Lower lobe of right lung (tissue), 2 donors: ENCODE data around the gene ZFYVE26. TPM values are rescaled to one million over a fixed set of nuclear protein-coding genes. Genes with fewer than 3 reads are reported as not detected.

Source experiments
- ATAC-seq, 2 donors: fragments of 200-7000 bp; cut with Tn5 transposase; one replicate each; pipeline ENCODE4 v1.9.1; 2020 to 2022; ENCODE audit warnings: mild to moderate bottlenecking in 2 of 2, moderate library complexity in 2 of 2
- DNase-seq: peaks from one replicate; pipeline ENCODE4 v3.0.0-alpha.2; 2020
- H3K27ac ChIP-seq: fragments of 200-600 bp; one replicate; pipeline ENCODE4 v1.8.0; 2022
- H3K27me3 ChIP-seq: fragments of 200-600 bp; one replicate; pipeline ENCODE4 v1.8.0; 2022; ENCODE audit warnings: low read depth
- H3K36me3 ChIP-seq: fragments of 200-600 bp; one replicate; pipeline ENCODE4 v1.8.0; 2022; ENCODE audit warnings: mild to moderate bottlenecking
- H3K4me1 ChIP-seq: fragments of 200-600 bp; one replicate; pipeline ENCODE4 v1.8.0; 2022
- H3K4me3 ChIP-seq: fragments of 200-600 bp; one replicate; pipeline ENCODE4 v1.8.0; 2022; ENCODE audit warnings: mild to moderate bottlenecking
- H3K9me3 ChIP-seq: fragments of 200-600 bp; one replicate; pipeline ENCODE4 v1.8.0; 2022
- CTCF ChIP-seq: fragments of 200-600 bp; IDR thresholded peaks from one replicate; pipeline ENCODE4 v1.8.0; 2022; ENCODE audit warnings: antibody characterized with exemption, mild to moderate bottlenecking
- intact Hi-C: fragments of 100-400 bp; cut with DNase I; formaldehyde crosslinking; loops from one replicate; pipeline ENCODE4 v1.11.0; 2022
- total RNA-seq: library from RNA; stranded (reverse); fragmentation: NEBNext Ultra II Directional; extraction: Animal tissue kit (Norgen Biotek cat#: 25700); gene quantifications from one replicate; pipeline ENCODE4 v1.2.1, GENCODE V29; 2021
- donor health status: DM: no; HTN: yes; CAD: no; lungs with severe emphysema.

Gene ZFYVE26
- total RNA-seq, 1 donor from 2014 or later, result 56.7 TPM

GRCh38 chr14:67814821-67815220, 1.6 kb downstream of the ZFYVE26 start:
- H3K27me3 ChIP-seq, result no peaks in the 10 kb centered on the region
- intact Hi-C loops, result no loop called here
- peak overlapping the region; percentile 83 for H3K4me3 ChIP-seq
- no peak for TF ChIP-seq CTCF
- H3K4me1 ChIP-seq, result peaks cover 27% of the 10 kb centered on the region
- H3K36me3 ChIP-seq, result peaks cover 40% of the 10 kb centered on the region
- no peaks in the 10 kb centered on the region for H3K9me3 ChIP-seq
- no peak overlapping the region for H3K27ac ChIP-seq
- ATAC-seq (no peak), DNase-seq (no peak)

- no peak for ATAC-seq
- no peaks in the 10 kb centered on the region for H3K27me3 ChIP-seq
- no peak overlapping the region for H3K27ac ChIP-seq
- no peak overlapping the region for H3K4me3 ChIP-seq
- DNase-seq, result no peak
- no peaks in the 10 kb centered on the region for H3K4me1 ChIP-seq
- intact Hi-C loops, result no loop called here
- no peaks in the 10 kb centered on the region for H3K9me3 ChIP-seq
- no peak for TF ChIP-seq CTCF
- H3K36me3 ChIP-seq, result peaks cover 100% of the 10 kb centered on the region
Observed at GRCh38 chr14:67806246-67806645, 10.1 kb downstream of the ZFYVE26 start.

DNA sequence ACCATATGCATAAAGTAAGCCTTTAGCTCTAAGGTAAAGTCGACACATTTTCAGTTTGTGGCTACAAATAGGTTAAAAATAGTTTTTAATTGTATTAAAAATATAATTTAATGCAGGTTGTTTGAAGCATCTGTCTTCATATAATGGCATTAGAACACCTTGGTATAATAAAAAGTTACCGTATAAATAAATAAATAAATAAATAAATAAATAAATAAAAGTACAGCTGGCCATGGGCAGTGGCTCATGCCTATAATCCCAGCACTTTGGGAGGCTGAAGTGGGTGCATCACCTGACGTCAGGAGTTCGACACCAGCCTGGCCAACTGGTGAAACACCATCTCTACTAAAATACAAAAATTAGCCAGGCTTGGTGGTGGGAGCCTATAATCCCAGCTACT, 15.6 kb downstream of the ZFYVE26 start:
- peaks cover 100% of the 10 kb centered on the region for H3K36me3 ChIP-seq
- no peak overlapping the region for H3K27ac ChIP-seq
- H3K4me1 ChIP-seq, result no peaks in the 10 kb centered on the region
- DNase-seq (no peak), ATAC-seq (no peak)
- H3K27me3 ChIP-seq, result no peaks in the 10 kb centered on the region
- no peak overlapping the region for H3K4me3 ChIP-seq
- H3K9me3 ChIP-seq, result no peaks in the 10 kb centered on the region
- intact Hi-C loops, result no loop called here
- no peak for TF ChIP-seq CTCF

DNA sequence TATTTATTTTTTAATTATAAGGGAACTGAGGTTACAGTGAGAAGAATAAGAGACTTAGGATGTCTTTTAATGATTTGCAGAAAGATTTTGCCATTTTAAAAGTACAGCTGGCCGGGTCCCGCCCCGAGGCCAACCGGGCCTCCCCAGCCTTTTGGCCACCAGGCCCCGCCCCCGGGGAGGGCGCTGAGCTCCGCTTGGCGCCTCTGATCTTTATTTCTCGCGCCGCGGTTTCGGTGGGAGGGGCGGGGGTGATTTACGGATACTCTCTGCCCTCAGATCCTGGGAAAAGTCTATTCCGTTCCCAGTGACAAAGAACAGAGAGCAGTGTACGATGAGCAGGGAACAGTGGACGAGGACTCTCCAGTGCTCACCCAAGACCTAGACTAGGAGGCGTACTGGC, 17.7 kb downstream of the ZFYVE26 start:
- ATAC-seq (no peak), DNase-seq (no peak)
- Histone ChIP-seq H3K36me3 (peaks cover 100% of the 10 kb centered on the region), H3K27me3 (no peaks in the 10 kb centered on the region), H3K9me3 (no peaks in the 10 kb centered on the region), H3K4me1 (no peaks in the 10 kb centered on the region), H3K4me3 (no peak overlapping the region), H3K27ac (no peak overlapping the region)
- intact Hi-C loops, result no loop called here
- no peak for TF ChIP-seq CTCF

GRCh38 chr14:67787673-67788072, 28.7 kb downstream of the ZFYVE26 start:
- no peak for ATAC-seq
- no peak overlapping the region for H3K4me3 ChIP-seq
- no peak overlapping the region for H3K27ac ChIP-seq
- TF ChIP-seq CTCF, result no peak
- no peak for DNase-seq
- intact Hi-C loops, result no loop called here
- no peaks in the 10 kb centered on the region for H3K9me3 ChIP-seq
- H3K4me1 ChIP-seq, result no peaks in the 10 kb centered on the region
- no peaks in the 10 kb centered on the region for H3K27me3 ChIP-seq
- peaks cover 100% of the 10 kb centered on the region for H3K36me3 ChIP-seq
